22Rv1 (cell line): ENCODE measurements around the gene BDKRB1.
A peak's percentile ranks its signal among the peaks of the same experiment; 100 is the strongest.

ENCODE experiments used
- H3K27ac ChIP-seq: fragments of 450-650 bp; 2 replicates; pipeline ENCODE4 v1.5.1; 2017
- ZFX ChIP-seq: fragments of 450-650 bp; IDR thresholded peaks from 2 replicates; pipeline ENCODE4 v1.6.1; 2017; ENCODE audit warnings: antibody characterized with exemption, borderline replicate concordance
- TF ChIP-seq, protein P1 (sequence below): fragments of 450-650 bp; IDR thresholded peaks from 2 replicates; pipeline ENCODE4 v1.5.1; 2017; ENCODE audit warnings: mild to moderate bottlenecking

Gene BDKRB1

DNA sequence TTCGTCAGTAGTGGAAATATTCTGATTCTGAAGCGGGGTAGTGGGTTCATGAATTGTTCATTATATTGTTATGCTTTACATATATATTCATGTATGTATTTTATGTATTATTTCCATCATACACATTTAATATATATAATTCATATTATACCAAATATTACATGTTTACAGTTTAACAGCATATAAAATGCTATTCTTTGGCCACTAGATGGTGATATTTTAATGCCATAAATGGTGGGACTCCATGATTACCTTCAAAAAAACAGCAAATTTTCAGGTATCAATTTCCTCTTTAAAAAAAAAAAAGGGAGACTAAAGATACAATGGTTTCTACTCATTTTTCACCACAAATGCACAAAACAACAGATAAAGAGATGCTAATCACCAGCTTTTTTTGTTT lies 41.0 kb downstream of the BDKRB1 start:
- TF ChIP-seq, protein P1, sequence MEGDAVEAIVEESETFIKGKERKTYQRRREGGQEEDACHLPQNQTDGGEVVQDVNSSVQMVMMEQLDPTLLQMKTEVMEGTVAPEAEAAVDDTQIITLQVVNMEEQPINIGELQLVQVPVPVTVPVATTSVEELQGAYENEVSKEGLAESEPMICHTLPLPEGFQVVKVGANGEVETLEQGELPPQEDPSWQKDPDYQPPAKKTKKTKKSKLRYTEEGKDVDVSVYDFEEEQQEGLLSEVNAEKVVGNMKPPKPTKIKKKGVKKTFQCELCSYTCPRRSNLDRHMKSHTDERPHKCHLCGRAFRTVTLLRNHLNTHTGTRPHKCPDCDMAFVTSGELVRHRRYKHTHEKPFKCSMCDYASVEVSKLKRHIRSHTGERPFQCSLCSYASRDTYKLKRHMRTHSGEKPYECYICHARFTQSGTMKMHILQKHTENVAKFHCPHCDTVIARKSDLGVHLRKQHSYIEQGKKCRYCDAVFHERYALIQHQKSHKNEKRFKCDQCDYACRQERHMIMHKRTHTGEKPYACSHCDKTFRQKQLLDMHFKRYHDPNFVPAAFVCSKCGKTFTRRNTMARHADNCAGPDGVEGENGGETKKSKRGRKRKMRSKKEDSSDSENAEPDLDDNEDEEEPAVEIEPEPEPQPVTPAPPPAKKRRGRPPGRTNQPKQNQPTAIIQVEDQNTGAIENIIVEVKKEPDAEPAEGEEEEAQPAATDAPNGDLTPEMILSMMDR: peak; percentile 72
- no peak for TF ChIP-seq ZFX
- H3K27ac ChIP-seq: no peak overlapping the region

DNA sequence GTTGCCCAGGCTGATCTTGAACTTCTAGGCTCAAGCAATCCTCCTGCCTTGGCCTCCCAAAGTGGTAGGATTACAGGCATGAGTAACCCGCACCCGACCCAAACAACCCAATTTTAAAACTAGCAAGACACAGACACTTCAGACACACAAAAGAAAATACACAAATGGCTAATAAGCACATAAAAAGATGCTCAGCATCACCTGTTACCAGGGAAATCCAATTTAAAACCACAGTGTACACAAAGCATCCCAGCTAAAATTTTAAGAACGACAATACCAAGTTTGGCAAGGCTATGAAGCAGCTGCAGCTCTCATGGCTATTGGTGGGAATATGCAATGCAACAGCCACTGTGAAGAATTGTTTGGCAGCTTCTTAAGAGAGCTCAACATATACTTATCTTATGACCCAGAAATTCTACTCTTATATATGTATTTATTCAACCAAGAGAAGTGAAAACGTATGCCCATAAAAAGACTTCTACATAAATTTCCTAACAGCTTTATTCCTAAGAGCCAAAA lies 42.0 kb downstream of the BDKRB1 start:
- no peak overlapping the region for H3K27ac ChIP-seq
- no peak for TF ChIP-seq ZFX
- TF ChIP-seq, protein P1: no peak

DNA sequence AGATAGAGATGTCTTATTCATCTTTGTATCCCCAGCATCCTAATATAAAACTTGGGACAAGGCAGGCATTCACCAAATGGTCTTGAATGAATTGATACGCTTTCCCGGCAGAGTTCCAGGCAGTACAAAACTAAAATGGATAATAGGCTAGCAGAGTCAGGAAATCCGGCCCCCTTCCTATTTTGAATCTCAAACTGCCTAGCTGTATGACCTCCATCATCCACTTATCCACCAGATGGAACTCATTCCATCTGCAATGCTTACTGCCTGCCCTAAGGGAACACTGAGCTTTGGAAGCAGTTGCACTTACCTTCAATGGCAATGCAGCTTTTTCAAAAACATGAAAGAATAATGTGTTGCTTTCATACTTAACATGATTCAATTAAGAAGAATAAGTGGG lies 43.4 kb downstream of the BDKRB1 start:
- H3K27ac ChIP-seq: no peak overlapping the region
- TF ChIP-seq ZFX: no peak
- TF ChIP-seq, protein P1: no peak

DNA sequence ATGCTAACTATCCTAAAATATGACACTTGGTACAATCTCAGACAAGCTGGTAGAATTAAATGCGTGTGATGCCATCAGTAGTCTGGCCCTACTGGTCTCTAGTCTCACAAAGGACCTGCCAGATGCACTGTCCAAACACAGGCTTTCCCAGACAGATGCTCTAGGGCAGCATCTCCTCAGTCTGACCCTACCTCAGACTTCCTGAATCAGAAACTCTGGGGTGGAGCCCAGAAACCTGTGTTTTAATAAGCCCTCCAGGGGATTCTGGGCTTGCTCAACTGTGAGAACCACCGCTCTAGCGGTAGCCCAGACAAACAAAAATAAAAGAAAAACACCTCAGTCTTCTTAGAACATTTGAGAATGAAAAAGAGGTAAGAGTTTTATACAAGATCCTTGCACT lies 48.0 kb downstream of the BDKRB1 start:
- TF ChIP-seq ZFX: no peak
- TF ChIP-seq, protein P1: no peak
- H3K27ac ChIP-seq: no peak overlapping the region

DNA sequence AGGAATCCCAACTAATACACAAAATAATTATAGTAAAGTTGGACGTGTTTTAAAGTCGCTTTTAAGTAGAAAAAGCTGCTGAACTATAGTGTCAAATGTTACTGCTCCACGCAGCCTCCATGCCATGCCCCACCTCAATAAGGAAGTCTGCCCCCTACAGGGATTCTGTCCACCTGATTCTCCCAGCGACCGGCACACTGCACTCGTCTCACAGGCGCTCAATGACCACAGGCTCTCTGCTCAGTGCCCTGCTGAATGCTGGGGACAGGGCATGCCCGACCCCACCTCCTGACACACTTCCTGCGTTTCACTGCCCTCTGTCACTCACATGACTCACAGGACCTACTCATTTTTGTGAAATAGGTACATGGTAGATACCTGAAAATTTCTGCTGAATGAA lies 48.9 kb downstream of the BDKRB1 start:
- TF ChIP-seq, protein P1: peak; percentile 45
- no peak for TF ChIP-seq ZFX
- H3K27ac ChIP-seq: no peak overlapping the region

DNA sequence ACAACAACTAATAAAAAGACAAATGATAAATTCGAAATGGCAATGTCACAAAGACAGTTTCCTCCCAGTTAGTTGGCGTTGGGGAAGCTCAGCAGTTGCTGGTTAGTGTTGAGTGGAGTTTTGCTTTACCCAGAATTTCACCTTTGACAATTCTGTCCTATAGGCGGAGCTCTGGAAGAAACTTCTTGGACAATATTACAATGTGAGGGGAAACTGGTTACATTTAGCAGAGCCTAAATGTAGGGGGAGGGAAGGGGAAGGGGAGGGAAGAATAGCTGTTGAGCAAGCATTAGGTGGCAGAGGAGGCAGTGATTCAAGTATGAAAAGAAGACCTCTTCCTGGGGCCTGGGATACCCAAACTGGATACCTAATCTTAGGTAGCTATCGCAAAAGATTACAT lies 51.4 kb downstream of the BDKRB1 start:
- TF ChIP-seq, protein P1: peak; percentile 36
- no peak for TF ChIP-seq ZFX
- H3K27ac ChIP-seq: 0 out of 2 replicates have a peak overlapping the region, but pooled peaks have one; percentile 16

DNA sequence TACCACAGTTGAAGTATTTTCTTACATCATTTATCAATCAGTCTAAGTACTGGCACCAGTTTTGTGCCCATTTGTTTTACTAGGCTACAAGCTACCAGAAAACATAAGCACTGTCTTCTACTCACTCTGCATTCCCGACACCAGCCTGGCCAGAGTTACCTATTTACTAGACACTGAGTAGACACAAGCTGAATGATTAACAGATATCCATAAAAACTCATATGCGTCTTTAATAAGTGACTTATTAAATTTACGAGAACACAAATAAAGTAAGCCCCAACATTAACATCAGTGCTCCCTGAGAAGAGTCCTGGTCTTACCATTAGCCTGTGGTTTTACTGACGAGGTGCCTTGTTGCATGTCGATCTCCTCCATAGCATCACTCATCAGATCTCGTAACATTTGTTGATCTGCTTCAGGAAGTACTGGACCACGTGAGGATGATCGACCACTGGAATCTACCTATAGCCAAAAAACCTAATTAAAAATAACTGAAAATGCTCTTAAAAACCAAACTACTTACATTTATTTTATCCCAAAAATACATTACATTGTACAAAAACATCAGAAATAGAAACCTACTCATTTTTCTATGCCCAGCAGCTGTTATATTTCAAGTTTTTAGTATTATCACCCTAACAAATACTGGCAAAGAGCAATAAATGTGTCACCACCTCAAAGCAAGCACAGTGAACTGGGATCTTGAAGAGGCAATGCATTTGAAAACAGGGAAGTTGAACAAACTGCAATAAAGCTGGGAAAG lies 53.3 kb downstream of the BDKRB1 start:
- TF ChIP-seq, protein P1: no peak
- TF ChIP-seq ZFX: no peak
- peak overlapping the region; percentile 79 for H3K27ac ChIP-seq
